HepG2 (cell line): Measurements from ENCODE around the gene KLC4. TPM values are rescaled to one million over a fixed set of nuclear protein-coding genes. Genes with fewer than 3 reads are reported as not detected.

ENCODE experiments used
- ATF5 ChIP-seq: sonication (generic); formaldehyde crosslinking; IDR thresholded peaks from 2 replicates; pipeline ENCODE4 v1.4.0; 2020; ENCODE audit warnings: mild to moderate bottlenecking, low read depth, missing genetic modification reagents
- CBX1 ChIP-seq: IDR thresholded peaks from one replicate; pipeline ENCODE4 v1.6.1; 2016; ENCODE audit warnings: antibody characterized with exemption, low read depth
- DMAP1 ChIP-seq: IDR thresholded peaks from 2 replicates; pipeline ENCODE4 v1.6.1; 2016
- EEA1 ChIP-seq: sonication (generic); formaldehyde crosslinking; IDR thresholded peaks from 2 replicates; pipeline ENCODE4 v1.5.1; 2020; ENCODE audit warnings: mild to moderate bottlenecking, missing genetic modification reagents, borderline replicate concordance
- HCFC1 ChIP-seq: fragments of 150-350 bp; IDR thresholded peaks from 2 replicates; pipeline ENCODE4 v1.6.1; 2014; ENCODE audit warnings: low read depth, low read length
- HMG20B ChIP-seq: conservative IDR thresholded peaks from 2 replicates; pipeline ENCODE4 v1.6.1; 2016; ENCODE audit warnings: missing genetic modification reagents, missing compliant biosample characterization
- KLF11 ChIP-seq: IDR thresholded peaks from 2 replicates; pipeline ENCODE4 v1.6.1; 2016; ENCODE audit warnings: missing compliant biosample characterization
- PAX8 ChIP-seq: sonication (generic); formaldehyde crosslinking; IDR thresholded peaks from 2 replicates; pipeline ENCODE4 v1.8.0; 2022; ENCODE audit warnings: mild to moderate bottlenecking, missing genetic modification reagents, borderline replicate concordance
- PRDM15 ChIP-seq: sonication (generic); formaldehyde crosslinking; IDR thresholded peaks from 2 replicates; pipeline ENCODE4 v1.4.0; 2020; ENCODE audit warnings: missing genetic modification reagents
- TBX3 ChIP-seq: fragments of 450-650 bp; IDR thresholded peaks from 2 replicates; pipeline ENCODE4 v1.6.1; 2017; ENCODE audit warnings: antibody characterized with exemption, mild to moderate bottlenecking, inconsistent platforms, borderline replicate concordance
- TCF12 ChIP-seq, 2 experiments: fragments of 450-650 bp in 1 of 2; sonication (generic) in 1 of 2; formaldehyde crosslinking in 1 of 2; IDR thresholded peaks; 2 replicates each; pipeline versions ENCODE4 v1.6.1 to v1.8.0; 2017 to 2022; ENCODE audit warnings: antibody characterized with exemption in 1 of 2, mild to moderate bottlenecking in 1 of 2, missing genetic modification reagents in 1 of 2, moderate library complexity in 1 of 2
- ZBTB34 ChIP-seq: sonication (generic); formaldehyde crosslinking; IDR thresholded peaks from 2 replicates; pipeline ENCODE4 v1.8.0; 2022; ENCODE audit warnings: mild to moderate bottlenecking, missing genetic modification reagents
- ZFP37 ChIP-seq: sonication (generic); formaldehyde crosslinking; IDR thresholded peaks from 2 replicates; pipeline ENCODE4 v1.4.0; 2020; ENCODE audit warnings: missing genetic modification reagents, borderline replicate concordance
- ZNF781 ChIP-seq: sonication (generic); formaldehyde crosslinking; IDR thresholded peaks from 2 replicates; pipeline ENCODE4 v1.5.1; 2020; ENCODE audit warnings: borderline replicate concordance, mild to moderate bottlenecking, missing genetic modification reagents; ENCODE audit errors: not compliant biosample characterization
- polyA plus RNA-seq, 8 experiments: library from polyadenylated mRNA; depleted of rRNA in 3 of 8; stranded (reverse) in 7 of 8; unstranded in 1 of 8; fragments of >200 nt; fragmentation: Illumina TruSeq in 4 of 8; extraction: Trizol in 4 of 8; gene quantifications; 2 replicates each; pipeline versions ENCODE4 v1.2.1 to v1.2.3, GENCODE V29; 2011 to 2016; ENCODE audit warnings: low read depth in 4 of 8, missing spikeins in 1 of 8, mixed read lengths in 1 of 8; ENCODE audit not compliant: insufficient read depth in 1 of 8
- total RNA-seq, 5 experiments: library from RNA; depleted of rRNA; stranded (reverse); fragments of >200 nt; fragmentation: Illumina TruSeq; extraction: Trizol; gene quantifications; 2 replicates each; pipeline ENCODE4 v1.2.3, GENCODE V29; 2016; ENCODE audit warnings: low read depth in 1 of 5
- TF ChIP-seq, protein P1 (sequence below): sonication (generic); formaldehyde crosslinking; IDR thresholded peaks from 2 replicates; pipeline ENCODE4 v1.5.1; 2020; ENCODE audit warnings: mild to moderate bottlenecking, missing genetic modification reagents, borderline replicate concordance
- TF ChIP-seq, protein P2 (sequence below): sonication (generic); formaldehyde crosslinking; IDR thresholded peaks from 2 replicates; pipeline ENCODE4 v1.4.0; 2020; ENCODE audit warnings: mild to moderate bottlenecking, missing genetic modification reagents

Gene KLC4
- total and polyA plus RNA-seq, 2 of the 13 experiments (the other 11 are each of a cell fraction or from before 2014, with no cell fraction given) = 45.4 to 70.4 TPM

GRCh38 chr6:43014434-43014909, 45.0 kb upstream of the KLC4 start (continued):
- TF ChIP-seq ATF5 (CRISPR knock-in tag) = no peak
- TF ChIP-seq PAX8 (CRISPR knock-in tag) = no peak
- TF ChIP-seq DMAP1 = no peak
- TF ChIP-seq ZFP37 (CRISPR knock-in tag) = no peak
- no peak for TF ChIP-seq HCFC1
- TF ChIP-seq EEA1 (CRISPR knock-in tag) = 0 out of 2 replicates have a peak, but pooled peaks have one; percentile 42
- 0 out of 2 replicates have a peak, but pooled peaks have one; percentile 0 for TF ChIP-seq KLF11
- no peak for TF ChIP-seq TCF12 (IDR thresholded peaks at IDR 0.05)
- no peak for TF ChIP-seq TCF12 (CRISPR knock-in tag; IDR thresholded peaks at IDR 0.05)
- TF ChIP-seq HMG20B (CRISPR knock-in tag) = no peak
- TF ChIP-seq ZNF781 (CRISPR knock-in tag) = no peak
- TF ChIP-seq, protein P1, sequence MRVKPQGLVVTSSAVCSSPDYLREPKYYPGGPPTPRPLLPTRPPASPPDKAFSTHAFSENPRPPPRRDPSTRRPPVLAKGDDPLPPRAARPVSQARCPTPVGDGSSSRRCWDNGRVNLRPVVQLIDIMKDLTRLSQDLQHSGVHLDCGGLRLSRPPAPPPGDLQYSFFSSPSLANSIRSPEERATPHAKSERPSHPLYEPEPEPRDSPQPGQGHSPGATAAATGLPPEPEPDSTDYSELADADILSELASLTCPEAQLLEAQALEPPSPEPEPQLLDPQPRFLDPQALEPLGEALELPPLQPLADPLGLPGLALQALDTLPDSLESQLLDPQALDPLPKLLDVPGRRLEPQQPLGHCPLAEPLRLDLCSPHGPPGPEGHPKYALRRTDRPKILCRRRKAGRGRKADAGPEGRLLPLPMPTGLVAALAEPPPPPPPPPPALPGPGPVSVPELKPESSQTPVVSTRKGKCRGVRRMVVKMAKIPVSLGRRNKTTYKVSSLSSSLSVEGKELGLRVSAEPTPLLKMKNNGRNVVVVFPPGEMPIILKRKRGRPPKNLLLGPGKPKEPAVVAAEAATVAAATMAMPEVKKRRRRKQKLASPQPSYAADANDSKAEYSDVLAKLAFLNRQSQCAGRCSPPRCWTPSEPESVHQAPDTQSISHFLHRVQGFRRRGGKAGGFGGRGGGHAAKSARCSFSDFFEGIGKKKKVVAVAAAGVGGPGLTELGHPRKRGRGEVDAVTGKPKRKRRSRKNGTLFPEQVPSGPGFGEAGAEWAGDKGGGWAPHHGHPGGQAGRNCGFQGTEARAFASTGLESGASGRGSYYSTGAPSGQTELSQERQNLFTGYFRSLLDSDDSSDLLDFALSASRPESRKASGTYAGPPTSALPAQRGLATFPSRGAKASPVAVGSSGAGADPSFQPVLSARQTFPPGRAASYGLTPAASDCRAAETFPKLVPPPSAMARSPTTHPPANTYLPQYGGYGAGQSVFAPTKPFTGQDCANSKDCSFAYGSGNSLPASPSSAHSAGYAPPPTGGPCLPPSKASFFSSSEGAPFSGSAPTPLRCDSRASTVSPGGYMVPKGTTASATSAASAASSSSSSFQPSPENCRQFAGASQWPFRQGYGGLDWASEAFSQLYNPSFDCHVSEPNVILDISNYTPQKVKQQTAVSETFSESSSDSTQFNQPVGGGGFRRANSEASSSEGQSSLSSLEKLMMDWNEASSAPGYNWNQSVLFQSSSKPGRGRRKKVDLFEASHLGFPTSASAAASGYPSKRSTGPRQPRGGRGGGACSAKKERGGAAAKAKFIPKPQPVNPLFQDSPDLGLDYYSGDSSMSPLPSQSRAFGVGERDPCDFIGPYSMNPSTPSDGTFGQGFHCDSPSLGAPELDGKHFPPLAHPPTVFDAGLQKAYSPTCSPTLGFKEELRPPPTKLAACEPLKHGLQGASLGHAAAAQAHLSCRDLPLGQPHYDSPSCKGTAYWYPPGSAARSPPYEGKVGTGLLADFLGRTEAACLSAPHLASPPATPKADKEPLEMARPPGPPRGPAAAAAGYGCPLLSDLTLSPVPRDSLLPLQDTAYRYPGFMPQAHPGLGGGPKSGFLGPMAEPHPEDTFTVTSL (CRISPR knock-in tag) = no peak
- no peak for TF ChIP-seq TBX3
- TF ChIP-seq, protein P2, sequence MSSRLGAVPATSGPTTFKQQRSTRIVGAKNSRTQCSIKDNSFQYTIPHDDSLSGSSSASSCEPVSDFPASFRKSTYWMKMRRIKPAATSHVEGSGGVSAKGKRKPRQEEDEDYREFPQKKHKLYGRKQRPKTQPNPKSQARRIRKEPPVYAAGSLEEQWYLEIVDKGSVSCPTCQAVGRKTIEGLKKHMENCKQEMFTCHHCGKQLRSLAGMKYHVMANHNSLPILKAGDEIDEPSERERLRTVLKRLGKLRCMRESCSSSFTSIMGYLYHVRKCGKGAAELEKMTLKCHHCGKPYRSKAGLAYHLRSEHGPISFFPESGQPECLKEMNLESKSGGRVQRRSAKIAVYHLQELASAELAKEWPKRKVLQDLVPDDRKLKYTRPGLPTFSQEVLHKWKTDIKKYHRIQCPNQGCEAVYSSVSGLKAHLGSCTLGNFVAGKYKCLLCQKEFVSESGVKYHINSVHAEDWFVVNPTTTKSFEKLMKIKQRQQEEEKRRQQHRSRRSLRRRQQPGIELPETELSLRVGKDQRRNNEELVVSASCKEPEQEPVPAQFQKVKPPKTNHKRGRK (CRISPR knock-in tag) = no peak
- no peak for TF ChIP-seq CBX1
- TF ChIP-seq ZBTB34 (CRISPR knock-in tag) = no peak
- no peak for TF ChIP-seq PRDM15
